A549 treated with GW870086 at 1 μM for 4 hours (cell line): ENCODE results near the gene HRG. TPM values are rescaled to one million over a fixed set of nuclear protein-coding genes. Genes with fewer than 3 reads are reported as not detected.

ENCODE experiments used
- total RNA-seq: library from RNA; stranded (reverse); fragments of 200-300 nt; extraction: Qiagen RNA extraction; gene quantifications from 5 replicates; pipeline ENCODE4 v1.2.3, GENCODE V29; 2022; ENCODE audit warnings: low read depth

The HRG gene
- total RNA-seq = not detected in 5 replicates

GRCh38 chr3:186665625-186666188 is at the start of gene HRG:
Gene HRG (plus strand): TSS chr3:186666014. CDS start chr3:186666032, 18 bp downstream.

GRCh38 chr3:186639778-186640472 is 25.9 kb upstream of the HRG start, which contains the start of gene FETUB:
Gene FETUB (plus strand): TSS chr3:186640399. CDS start chr3:186640461, 62 bp downstream.

DNA sequence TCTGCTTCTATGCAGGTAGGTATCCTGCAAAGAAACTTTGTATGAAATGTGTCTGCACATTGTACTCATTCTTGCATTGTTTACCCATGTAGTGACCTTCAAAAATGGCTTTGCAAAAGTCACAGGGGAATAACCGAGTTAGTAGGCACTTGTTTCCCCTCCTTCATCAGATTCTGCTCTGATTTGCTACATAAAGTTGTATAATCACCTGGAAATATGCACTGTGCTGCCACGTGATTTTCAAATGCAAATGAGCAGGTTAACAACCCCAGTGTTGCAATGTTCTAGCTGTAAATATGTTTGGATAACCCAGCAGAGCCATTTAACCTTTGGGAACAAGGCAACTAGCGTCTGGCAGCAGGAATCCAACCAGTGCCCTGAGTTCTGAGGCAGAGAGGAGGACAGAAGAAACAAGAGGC is 51.2 kb downstream of the HRG start, which contains the start of gene KNG1:
Gene KNG1, plus strand, starts transcription at position 321 of the 419 bp plus-strand sequence. CDS start 184 bp downstream, outside the sequence.

Other genes starting within 250 kb of the HRG start
- gene CRYGS, start 121.6 kb upstream of the HRG start, total RNA-seq = 0.38 to 1.4 TPM (median 0.71 TPM) in 5 replicates
- 5.9 to 6.9 TPM (median 6.8 TPM) in 5 replicates for gene TBCCD1, start 98.7 kb upstream of the HRG start, total RNA-seq
- gene DNAJB11, start 95.3 kb upstream of the HRG start, total RNA-seq = 50.7 to 55.4 TPM (median 53.5 TPM) in 5 replicates
- 0.16 TPM in 1 of 5 replicates, not detected in the others for gene AHSG, start 53.0 kb upstream of the HRG start, total RNA-seq
- gene FETUB, start 25.6 kb upstream of the HRG start, total RNA-seq = 0.08 to 0.16 TPM (median 0.14 TPM) in 3 of 5 replicates, not detected in the others
- gene KNG1, start 51.3 kb downstream of the HRG start, total RNA-seq = 0.02 TPM in 1 of 5 replicates, not detected in the others
- 112 to 146 TPM (median 131 TPM) in 5 replicates for gene EIF4A2, start 117.6 kb downstream of the HRG start, total RNA-seq
- gene RFC4, start 140.5 kb downstream of the HRG start, total RNA-seq = 43.2 to 61.5 TPM (median 47.5 TPM) in 5 replicates
- gene ADIPOQ, start 176.7 kb downstream of the HRG start, total RNA-seq = not detected in 5 replicates